ENCODE measurements around the gene HMMR.

GRCh38 chr5:163437309-163438182, 22.9 kb upstream of the HMMR start, which contains the start of gene CCNG1:
- TF ChIP-seq SPI1 (IDR thresholded peaks at IDR 0.05; ENCODE audit: borderline replicate concordance, low read depth) (peak; percentile 92), POLR2AphosphoS5 (IDR thresholded peaks at IDR 0.05; ENCODE audit: low read depth) (peak; percentile 85), CTCF (IDR thresholded peaks at IDR 0.05; ENCODE audit: insufficient read depth, low read length) (no peak), REST (IDR thresholded peaks at IDR 0.05; ENCODE audit: insufficient replicate concordance, low read depth) (peak; percentile 3)
